Measurements from ENCODE around the gene DNAJC5.

The DNAJC5 gene

DNA sequence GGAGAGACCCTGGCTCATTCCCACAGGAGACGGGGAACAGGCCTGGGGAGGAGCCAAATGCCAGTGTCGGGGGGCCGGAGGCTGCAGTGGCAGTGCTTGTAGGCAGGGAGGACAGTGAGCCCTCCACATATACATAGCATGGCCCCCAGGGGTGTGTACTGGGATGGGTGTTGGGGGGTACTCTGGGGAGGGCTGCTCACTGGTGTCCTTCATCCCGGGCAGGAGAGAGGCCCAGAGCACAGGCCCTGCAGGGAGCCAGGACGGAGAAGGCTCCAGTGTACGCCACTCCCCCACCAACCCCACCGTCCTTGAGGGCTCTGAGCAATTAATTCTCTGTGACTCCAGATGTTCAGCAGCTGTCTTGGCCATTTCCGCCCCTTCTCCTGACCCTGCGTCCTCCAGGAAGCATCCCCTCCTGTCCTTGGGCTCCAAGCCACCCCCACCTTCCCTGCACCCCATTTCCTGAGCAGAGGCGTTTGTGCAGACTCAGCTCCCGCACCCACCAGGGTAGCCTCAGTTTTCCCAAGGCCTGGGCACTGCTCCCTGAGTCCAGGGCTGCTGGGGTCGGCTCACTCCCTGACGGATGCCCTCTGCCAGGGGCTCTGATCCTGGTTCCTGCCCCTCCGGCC, 37.0 kb upstream of the DNAJC5 start:
- DNase-seq (ENCODE audit: low read depth): peak; percentile 48
- TF ChIP-seq, protein P1, sequence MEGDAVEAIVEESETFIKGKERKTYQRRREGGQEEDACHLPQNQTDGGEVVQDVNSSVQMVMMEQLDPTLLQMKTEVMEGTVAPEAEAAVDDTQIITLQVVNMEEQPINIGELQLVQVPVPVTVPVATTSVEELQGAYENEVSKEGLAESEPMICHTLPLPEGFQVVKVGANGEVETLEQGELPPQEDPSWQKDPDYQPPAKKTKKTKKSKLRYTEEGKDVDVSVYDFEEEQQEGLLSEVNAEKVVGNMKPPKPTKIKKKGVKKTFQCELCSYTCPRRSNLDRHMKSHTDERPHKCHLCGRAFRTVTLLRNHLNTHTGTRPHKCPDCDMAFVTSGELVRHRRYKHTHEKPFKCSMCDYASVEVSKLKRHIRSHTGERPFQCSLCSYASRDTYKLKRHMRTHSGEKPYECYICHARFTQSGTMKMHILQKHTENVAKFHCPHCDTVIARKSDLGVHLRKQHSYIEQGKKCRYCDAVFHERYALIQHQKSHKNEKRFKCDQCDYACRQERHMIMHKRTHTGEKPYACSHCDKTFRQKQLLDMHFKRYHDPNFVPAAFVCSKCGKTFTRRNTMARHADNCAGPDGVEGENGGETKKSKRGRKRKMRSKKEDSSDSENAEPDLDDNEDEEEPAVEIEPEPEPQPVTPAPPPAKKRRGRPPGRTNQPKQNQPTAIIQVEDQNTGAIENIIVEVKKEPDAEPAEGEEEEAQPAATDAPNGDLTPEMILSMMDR (IDR thresholded peaks at IDR 0.05; ENCODE audit: low read length, missing control alignments): no peak
- H3K4me3 ChIP-seq (replicated peaks; ENCODE audit: low read depth, low read length): no peak overlapping the region

DNA sequence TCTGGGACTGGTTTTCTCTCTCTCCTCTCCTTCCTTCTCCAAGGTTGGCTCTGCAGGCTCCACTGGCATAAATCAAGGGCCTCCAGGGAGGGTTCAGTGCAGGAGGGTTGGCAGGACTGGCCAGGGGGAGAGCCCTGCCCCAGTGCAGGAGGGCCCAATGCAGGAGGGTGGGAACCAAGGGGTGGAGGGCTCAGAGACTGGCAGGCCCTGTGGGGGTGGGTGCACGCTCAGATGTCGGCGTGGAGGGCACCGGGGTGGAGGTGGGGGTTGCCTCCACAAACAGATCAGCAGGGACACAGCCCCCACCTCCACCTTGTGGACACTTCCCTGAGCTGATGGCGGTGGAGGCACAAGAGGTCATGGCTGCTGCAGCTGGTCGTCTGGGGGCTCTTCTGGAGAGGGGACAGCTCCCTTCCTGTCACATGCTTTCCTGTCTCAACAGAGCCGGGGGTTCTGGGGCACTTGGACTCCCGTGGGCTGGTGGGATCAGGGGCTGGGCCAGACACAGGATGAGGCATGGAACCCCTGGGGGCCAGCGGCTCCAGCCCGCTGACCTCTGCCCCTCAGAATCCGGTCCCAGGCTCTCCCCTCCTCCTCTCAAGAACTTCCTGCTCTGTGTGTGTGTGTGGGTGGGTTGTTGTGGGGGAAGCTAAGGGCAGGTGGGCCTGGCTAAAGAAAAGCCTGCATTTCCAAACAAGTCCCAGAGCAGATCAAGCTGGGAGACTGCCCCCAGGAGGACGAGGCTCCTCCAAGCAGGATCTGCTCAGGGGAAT, 36.3 kb upstream of the DNAJC5 start:
- H3K4me3 ChIP-seq (replicated peaks; ENCODE audit: low read depth, low read length): no peak overlapping the region

DNA sequence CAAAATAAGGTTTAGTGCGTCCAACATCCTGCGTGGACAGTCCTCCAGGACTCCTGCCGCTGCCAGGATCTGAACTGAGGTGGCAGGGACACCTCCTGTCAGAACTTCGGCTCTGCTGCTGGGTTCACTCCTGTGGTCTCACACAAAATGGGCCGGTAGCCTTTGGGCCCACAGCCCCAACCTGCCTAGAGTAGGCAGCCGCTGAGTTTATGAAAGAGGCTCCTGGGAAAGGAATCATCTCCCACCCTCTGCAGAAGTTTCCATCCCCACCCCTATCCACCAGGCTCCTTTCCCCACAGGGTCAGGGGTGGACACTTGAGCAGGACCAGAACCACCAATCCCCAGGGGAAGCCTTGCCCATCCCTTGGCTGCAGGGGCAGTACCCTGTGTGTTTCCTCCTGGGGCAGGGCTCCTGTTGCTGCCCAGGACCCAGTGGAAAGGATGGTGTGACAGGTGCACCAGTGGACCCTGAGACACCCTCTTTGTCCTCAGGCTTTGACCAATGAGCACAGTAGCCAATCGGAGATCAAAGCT, 35.7 kb upstream of the DNAJC5 start:
- no peak for DNase-seq (ENCODE audit: low read depth)
- no peak overlapping the region for H3K4me3 ChIP-seq (replicated peaks; ENCODE audit: low read depth, low read length)
- TF ChIP-seq, protein P1 (IDR thresholded peaks at IDR 0.05; ENCODE audit: low read length, missing control alignments): no peak

More for the DNA sequence above, 36.3 kb upstream of the DNAJC5 start:
- TF ChIP-seq, protein P1 (IDR thresholded peaks at IDR 0.05; ENCODE audit: low read length, missing control alignments): peak; percentile 62
- peak; percentile 83 for DNase-seq (ENCODE audit: low read depth)

DNA sequence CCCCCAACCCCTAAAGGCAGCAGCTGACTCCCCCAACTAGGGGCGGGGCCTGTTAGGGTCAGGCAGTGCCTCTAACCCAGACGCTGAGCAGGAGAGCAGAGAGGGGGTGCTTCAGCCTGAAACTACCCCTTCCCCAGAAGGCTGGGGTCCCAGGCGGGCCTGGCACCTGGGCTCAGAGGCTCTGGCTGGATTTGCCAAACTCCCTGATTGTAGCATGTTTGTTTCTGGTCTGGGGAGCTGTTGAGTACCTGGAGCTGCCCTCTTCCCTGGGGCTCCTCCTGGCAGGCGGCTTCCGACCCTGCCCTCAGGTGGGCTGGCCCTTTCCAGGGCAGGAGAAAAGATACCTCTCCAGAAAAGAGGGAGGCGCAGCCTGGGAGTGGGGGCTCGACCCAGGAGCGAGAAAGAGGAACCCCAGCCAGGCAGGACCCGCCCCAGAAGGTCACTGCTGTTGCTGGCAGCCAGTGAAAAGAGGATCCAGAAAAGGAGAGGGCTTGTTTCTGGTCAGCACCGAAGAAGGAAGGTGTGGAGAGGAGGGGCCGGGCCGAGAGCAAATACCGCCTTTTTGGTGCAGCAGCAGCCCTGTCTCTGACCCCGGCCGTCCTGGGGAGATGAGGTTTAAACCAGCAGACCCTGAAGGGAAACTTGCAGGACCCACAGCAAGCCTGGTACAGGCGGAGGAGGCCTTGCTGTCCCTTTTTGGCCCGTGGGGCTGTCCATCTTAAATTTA, 34.4 kb upstream of the DNAJC5 start:
- TF ChIP-seq, protein P1 (IDR thresholded peaks at IDR 0.05; ENCODE audit: low read length, missing control alignments): no peak
- no peak for DNase-seq (ENCODE audit: low read depth)

DNA sequence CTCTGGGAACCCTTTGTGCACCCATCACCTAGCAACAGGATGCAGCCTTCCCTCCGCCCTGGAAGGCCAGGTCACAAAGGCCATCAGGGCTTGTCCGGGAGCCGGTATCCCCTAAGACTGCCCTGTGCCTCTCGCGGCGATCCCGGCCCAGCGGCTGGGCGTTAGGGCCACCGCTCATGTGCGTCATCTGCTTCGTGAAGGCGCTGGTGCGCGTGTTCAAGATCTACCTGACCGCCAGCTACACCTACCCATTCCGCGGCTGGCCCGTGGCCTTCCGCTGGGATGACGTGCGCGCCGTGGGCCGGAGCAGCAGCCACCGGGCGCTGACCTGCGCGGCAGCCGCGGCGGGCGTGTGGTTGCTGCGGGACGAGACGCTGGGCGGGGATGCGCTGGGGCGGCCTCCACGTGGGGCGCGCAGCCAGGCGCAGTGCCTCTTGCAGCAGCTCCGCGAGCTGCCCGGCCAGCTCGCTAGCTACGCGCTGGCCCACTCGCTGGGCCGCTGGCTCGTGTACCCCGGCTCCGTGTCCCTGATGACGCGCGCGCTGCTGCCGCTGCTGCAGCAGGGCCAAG, 33.5 kb upstream of the DNAJC5 start, which contains the start of gene ABHD16B:
ABHD16B (plus strand) TSS at position 134 of the 570 bp plus-strand sequence; CDS start at position 177, 43 bp downstream.
- DNase-seq (ENCODE audit: low read depth): no peak
- no peak within 1 kb of the TSS for H3K4me3 ChIP-seq (replicated peaks; ENCODE audit: low read depth, low read length)
- TF ChIP-seq, protein P1 (IDR thresholded peaks at IDR 0.05; ENCODE audit: low read length, missing control alignments): no peak

More for the DNA sequence above, 34.4 kb upstream of the DNAJC5 start:
- no peak overlapping the region for H3K4me3 ChIP-seq (replicated peaks; ENCODE audit: low read depth, low read length)

All from fibroblast of pulmonary artery (primary cell).